Activated naive CD4-positive, alpha-beta T cell treated with anti-CD3 and anti-CD28 coated beads for 36 hours (primary cell): Measurements from ENCODE around the gene EPB41L4A. TPM values are rescaled to one million over a fixed set of nuclear protein-coding genes. Genes with fewer than 3 reads are reported as not detected.
"Not testable (repeated sequence)": the region's sequence is repeated elsewhere in the genome, so short reads cannot be mapped to it uniquely, and the experiment has no call there.

ENCODE experiments used
- CTCF ChIA-PET: fragments of 350-600 bp; sonication (Branson Sonifier 250); formaldehyde crosslinking; loops from one replicate; lab custom pipeline; 2021; ENCODE audit warnings: antibody characterized with exemption; lab: Charles Lee
- DNase-seq: peaks from one replicate; pipeline ENCODE4 v3.0.0-alpha.2; 2020
- H3K27ac Mint-ChIP-seq: one replicate; pipeline ENCODE4 v1.8.0; 2021; ENCODE audit warnings: mild to moderate bottlenecking, mixed read lengths
- H3K27me3 Mint-ChIP-seq: one replicate; pipeline ENCODE4 v1.8.0; 2021; ENCODE audit warnings: low read depth, mixed read lengths
- H3K36me3 Mint-ChIP-seq: one replicate; pipeline ENCODE4 v1.8.0; 2021; ENCODE audit warnings: low read depth, mixed read lengths
- H3K4me1 Mint-ChIP-seq: one replicate; pipeline ENCODE4 v1.8.0; 2021; ENCODE audit warnings: low read depth, mixed read lengths
- H3K4me3 Mint-ChIP-seq: one replicate; pipeline ENCODE4 v1.8.0; 2021; ENCODE audit warnings: mild to moderate bottlenecking, moderate library complexity, mixed read lengths
- H3K9me3 Mint-ChIP-seq: one replicate; pipeline ENCODE4 v1.8.0; 2021; ENCODE audit warnings: mixed read lengths
- intact Hi-C: fragments of 100-400 bp; cut with micrococcal nuclease; formaldehyde crosslinking; loops from one replicate; pipeline ENCODE4 v1.15.1; 2023
- total RNA-seq, 2 experiments: library from RNA; stranded (reverse); gene quantifications; one replicate each; pipeline ENCODE4 v1.2.3, GENCODE V29; 2021

EPB41L4A gene
- total RNA-seq, 2 experiments from 2014 or later: not detected

- H3K27ac Mint-ChIP-seq: no peak overlapping the region
- no peaks in the 10 kb centered on the region for H3K36me3 Mint-ChIP-seq
- CTCF ChIA-PET: no interaction called here
- no peak overlapping the region for H3K4me3 Mint-ChIP-seq
- no peaks in the 10 kb centered on the region for H3K4me1 Mint-ChIP-seq
- intact Hi-C loops: no loop called here
- no peak for DNase-seq
- peaks cover 13% of the 10 kb centered on the region for H3K27me3 Mint-ChIP-seq
- no peaks in the 10 kb centered on the region for H3K9me3 Mint-ChIP-seq
These were observed 22.6 kb downstream of the EPB41L4A start for GRCh38 chr5:112396430-112396829.

- H3K9me3 Mint-ChIP-seq, DNase-seq, CTCF ChIA-PET, intact Hi-C loops, H3K36me3 Mint-ChIP-seq, H3K4me3 Mint-ChIP-seq, H3K27ac Mint-ChIP-seq, H3K4me1 Mint-ChIP-seq: not testable (repeated sequence)
- peaks cover 12% of the 10 kb centered on the region for H3K27me3 Mint-ChIP-seq
These were observed 23.8 kb downstream of the EPB41L4A start for GRCh38 chr5:112395299-112395698.

- H3K4me1 Mint-ChIP-seq: no peaks in the 10 kb centered on the region
- H3K27me3 Mint-ChIP-seq: peaks cover 4% of the 10 kb centered on the region
- intact Hi-C loops: no loop called here
- no peaks in the 10 kb centered on the region for H3K9me3 Mint-ChIP-seq
- H3K36me3 Mint-ChIP-seq: no peaks in the 10 kb centered on the region
- CTCF ChIA-PET: interaction anchor here (0.6 kb wide), 1 partner anchor 8 kb away, joined by 4 read pairs; no protein-coding TSS in a partner anchor
- H3K27ac Mint-ChIP-seq: no peak overlapping the region
- no peak for DNase-seq
- H3K4me3 Mint-ChIP-seq: no peak overlapping the region
These were observed 28.8 kb downstream of the EPB41L4A start for GRCh38 chr5:112390327-112390726.

- H3K4me3 Mint-ChIP-seq: no peak overlapping the region
These were observed 30.3 kb downstream of the EPB41L4A start for GRCh38 chr5:112388739-112389138.

GRCh38 chr5:112388074-112388473 lies 31.0 kb downstream of the EPB41L4A start:
- CTCF ChIA-PET: no interaction called here
- no peak overlapping the region for H3K4me3 Mint-ChIP-seq
- H3K4me1 Mint-ChIP-seq: no peaks in the 10 kb centered on the region
- H3K9me3 Mint-ChIP-seq: no peaks in the 10 kb centered on the region
- intact Hi-C loops: no loop called here
- no peak for DNase-seq
- H3K27me3 Mint-ChIP-seq: peaks cover 4% of the 10 kb centered on the region
- no peaks in the 10 kb centered on the region for H3K36me3 Mint-ChIP-seq
- H3K27ac Mint-ChIP-seq: no peak overlapping the region

More at GRCh38 chr5:112388739-112389138, 30.3 kb downstream of the EPB41L4A start:
- CTCF ChIA-PET: no interaction called here
- Mint-ChIP-seq H3K27me3 (peaks cover 4% of the 10 kb centered on the region), H3K9me3 (no peaks in the 10 kb centered on the region), H3K36me3 (no peaks in the 10 kb centered on the region), H3K27ac (no peak overlapping the region), H3K4me1 (no peaks in the 10 kb centered on the region)
- DNase-seq: no peak
- intact Hi-C loops: no loop called here

- intact Hi-C loops: no loop called here
- DNase-seq: no peak
- CTCF ChIA-PET: no interaction called here
These were observed 32.3 kb downstream of the EPB41L4A start for GRCh38 chr5:112386766-112387165.

GRCh38 chr5:112385969-112386368 lies 33.1 kb downstream of the EPB41L4A start:
- Mint-ChIP-seq H3K27me3 (peaks cover 4% of the 10 kb centered on the region), H3K4me3 (no peak overlapping the region), H3K36me3 (no peaks in the 10 kb centered on the region), H3K27ac (no peak overlapping the region), H3K4me1 (no peaks in the 10 kb centered on the region), H3K9me3 (no peaks in the 10 kb centered on the region)
- intact Hi-C loops: no loop called here
- CTCF ChIA-PET: no interaction called here
- DNase-seq: no peak

More at GRCh38 chr5:112386766-112387165, 32.3 kb downstream of the EPB41L4A start:
- H3K36me3 Mint-ChIP-seq: no peaks in the 10 kb centered on the region
- H3K4me3 Mint-ChIP-seq: no peak overlapping the region
- H3K9me3 Mint-ChIP-seq: no peaks in the 10 kb centered on the region
- H3K27ac Mint-ChIP-seq: no peak overlapping the region
- H3K27me3 Mint-ChIP-seq: peaks cover 4% of the 10 kb centered on the region
- H3K4me1 Mint-ChIP-seq: no peaks in the 10 kb centered on the region

GRCh38 chr5:112385566-112385965 lies 33.5 kb downstream of the EPB41L4A start:
- intact Hi-C loops: no loop called here
- H3K27me3 Mint-ChIP-seq: peaks cover 4% of the 10 kb centered on the region
- no peaks in the 10 kb centered on the region for H3K36me3 Mint-ChIP-seq
- no peaks in the 10 kb centered on the region for H3K4me1 Mint-ChIP-seq
- DNase-seq: no peak
- H3K4me3 Mint-ChIP-seq: no peak overlapping the region
- CTCF ChIA-PET: no interaction called here
- no peak overlapping the region for H3K27ac Mint-ChIP-seq
- H3K9me3 Mint-ChIP-seq: no peaks in the 10 kb centered on the region

- no peak overlapping the region for H3K27ac Mint-ChIP-seq
- no peaks in the 10 kb centered on the region for H3K9me3 Mint-ChIP-seq
- intact Hi-C loops: no loop called here
- no peaks in the 10 kb centered on the region for H3K36me3 Mint-ChIP-seq
- no peaks in the 10 kb centered on the region for H3K27me3 Mint-ChIP-seq
- no peaks in the 10 kb centered on the region for H3K4me1 Mint-ChIP-seq
- CTCF ChIA-PET: no interaction called here
- H3K4me3 Mint-ChIP-seq: no peak overlapping the region
- no peak for DNase-seq
These were observed 34.6 kb downstream of the EPB41L4A start for GRCh38 chr5:112384523-112384922.

GRCh38 chr5:112382886-112383285 lies 36.2 kb downstream of the EPB41L4A start:
- no peak overlapping the region for H3K27ac Mint-ChIP-seq
- no peak for DNase-seq
- H3K4me1 Mint-ChIP-seq: no peaks in the 10 kb centered on the region
- intact Hi-C loops: no loop called here
- H3K4me3 Mint-ChIP-seq: no peak overlapping the region
- H3K27me3 Mint-ChIP-seq: no peaks in the 10 kb centered on the region
- no peaks in the 10 kb centered on the region for H3K9me3 Mint-ChIP-seq
- no peaks in the 10 kb centered on the region for H3K36me3 Mint-ChIP-seq
- CTCF ChIA-PET: no interaction called here

- Mint-ChIP-seq H3K4me1 (no peaks in the 10 kb centered on the region), H3K27ac (no peak overlapping the region), H3K27me3 (peaks cover 6% of the 10 kb centered on the region), H3K9me3 (no peaks in the 10 kb centered on the region), H3K4me3 (no peak overlapping the region), H3K36me3 (no peaks in the 10 kb centered on the region)
- CTCF ChIA-PET: interaction anchor here (0.7 kb wide), 1 partner anchor 9 kb away, joined by 4 read pairs; no protein-coding TSS in a partner anchor
- intact Hi-C loops: no loop called here
- no peak for DNase-seq
These were observed 37.6 kb downstream of the EPB41L4A start for GRCh38 chr5:112381521-112381920.

GRCh38 chr5:112379542-112380325 lies 39.3 kb downstream of the EPB41L4A start:
- H3K36me3 Mint-ChIP-seq: no peaks in the 10 kb centered on the region
- CTCF ChIA-PET: no interaction called here
- H3K4me3 Mint-ChIP-seq: no peak overlapping the region
- intact Hi-C loops: no loop called here
- H3K9me3 Mint-ChIP-seq: no peaks in the 10 kb centered on the region
- no peak overlapping the region for H3K27ac Mint-ChIP-seq
- no peaks in the 10 kb centered on the region for H3K4me1 Mint-ChIP-seq
- H3K27me3 Mint-ChIP-seq: peaks cover 9% of the 10 kb centered on the region
- no peak for DNase-seq

- H3K27me3 Mint-ChIP-seq: peaks cover 20% of the 10 kb centered on the region
- intact Hi-C loops: no loop called here
- no peak overlapping the region for H3K4me3 Mint-ChIP-seq
- no peaks in the 10 kb centered on the region for H3K4me1 Mint-ChIP-seq
- no peaks in the 10 kb centered on the region for H3K9me3 Mint-ChIP-seq
- DNase-seq: no peak
- no peak overlapping the region for H3K27ac Mint-ChIP-seq
- CTCF ChIA-PET: no interaction called here
- H3K36me3 Mint-ChIP-seq: no peaks in the 10 kb centered on the region
These were observed 44.3 kb downstream of the EPB41L4A start for GRCh38 chr5:112374818-112375217.
